H9 (cell line): Measurements from ENCODE around the gene LTB4R. TPM values are rescaled to one million over a fixed set of nuclear protein-coding genes. Genes with fewer than 3 reads are reported as not detected.

Source experiments
- DNase-seq: peaks from one replicate; pipeline ENCODE4 v3.0.0-alpha.2; 2017
- H2AFZ ChIP-seq: one replicate; pipeline ENCODE4 v1.6.1; 2013; ENCODE audit warnings: mild to moderate bottlenecking, low read length, control low read depth, moderate library complexity
- H2AK5ac ChIP-seq: 2 replicates; pipeline ENCODE4 v1.6.1; 2013; ENCODE audit warnings: low read length, control low read depth, mixed read lengths; ENCODE audit not compliant: insufficient read length
- H2BK120ac ChIP-seq: one replicate; pipeline ENCODE4 v1.6.1; 2013; ENCODE audit warnings: low read depth, mild to moderate bottlenecking, low read length, control low read depth, inconsistent platforms; ENCODE audit not compliant: poor library complexity, severe bottlenecking
- H2BK12ac ChIP-seq: 2 replicates; pipeline ENCODE4 v1.6.1; 2013; ENCODE audit warnings: low read length, control low read depth, mixed read lengths, low read depth; ENCODE audit not compliant: insufficient read length
- H2BK15ac ChIP-seq: 2 replicates; pipeline ENCODE4 v1.6.1; 2013; ENCODE audit warnings: low read depth, low read length, control low read depth
- H2BK20ac ChIP-seq: one replicate; pipeline ENCODE4 v1.6.1; 2013; ENCODE audit warnings: low read depth, mild to moderate bottlenecking, low read length, control low read depth, inconsistent platforms; ENCODE audit not compliant: poor library complexity, severe bottlenecking
- H2BK5ac ChIP-seq: 2 replicates; pipeline ENCODE4 v1.6.1; 2013; ENCODE audit warnings: low read length, control low read depth, mixed read lengths; ENCODE audit not compliant: insufficient read length
- H3K14ac ChIP-seq: 2 replicates; pipeline ENCODE4 v1.6.1; 2013; ENCODE audit warnings: low read length, control low read depth; ENCODE audit not compliant: insufficient read depth
- H3K18ac ChIP-seq: 2 replicates; pipeline ENCODE4 v1.6.1; 2013; ENCODE audit warnings: low read depth, mild to moderate bottlenecking, mixed read lengths, low read length, control low read depth; ENCODE audit not compliant: insufficient read length
- H3K23ac ChIP-seq: 2 replicates; pipeline ENCODE4 v1.6.1; 2013; ENCODE audit warnings: low read length, control low read depth, mixed read lengths, low read depth; ENCODE audit not compliant: insufficient read length
- H3K23me2 ChIP-seq: 2 replicates; pipeline ENCODE4 v1.6.1; 2013; ENCODE audit warnings: low read depth, mild to moderate bottlenecking, mixed read lengths, low read length, control low read depth; ENCODE audit not compliant: insufficient read length, poor library complexity, severe bottlenecking
- H3K27ac ChIP-seq: 2 replicates; pipeline ENCODE4 v1.5.1; 2013; ENCODE audit warnings: low read length, control low read depth, mixed read lengths, low read depth; ENCODE audit not compliant: insufficient read length
- H3K27me3 ChIP-seq: 2 replicates; pipeline ENCODE4 v1.6.1; 2013; ENCODE audit warnings: low read length, control low read depth, inconsistent platforms; ENCODE audit not compliant: insufficient read depth
- H3K4ac ChIP-seq: 2 replicates; pipeline ENCODE4 v1.6.1; 2013; ENCODE audit warnings: low read depth, mild to moderate bottlenecking, control low read depth, inconsistent platforms, low read length, moderate library complexity
- H3K4me1 ChIP-seq: 2 replicates; pipeline ENCODE4 v1.6.1; 2013; ENCODE audit warnings: low read length, control low read depth, inconsistent platforms; ENCODE audit not compliant: insufficient read depth
- H3K4me2 ChIP-seq: 2 replicates; pipeline ENCODE4 v1.6.1; 2013; ENCODE audit warnings: low read length, control low read depth, mixed read lengths; ENCODE audit not compliant: insufficient read length, insufficient read depth
- H3K56ac ChIP-seq: 2 replicates; pipeline ENCODE4 v1.6.1; 2013; ENCODE audit warnings: low read depth, mild to moderate bottlenecking, mixed read lengths, low read length, control low read depth; ENCODE audit not compliant: insufficient read length
- H3K79me1 ChIP-seq: 2 replicates; pipeline ENCODE4 v1.6.1; 2013; ENCODE audit warnings: low read depth, mild to moderate bottlenecking, moderate library complexity, low read length, control low read depth, inconsistent platforms; ENCODE audit not compliant: insufficient read depth, poor library complexity, severe bottlenecking
- H3K79me2 ChIP-seq: 2 replicates; pipeline ENCODE4 v1.6.1; 2013; ENCODE audit warnings: low read length, control low read depth, inconsistent platforms; ENCODE audit not compliant: insufficient read depth
- H3K9ac ChIP-seq: 2 replicates; pipeline ENCODE4 v1.6.1; 2013; ENCODE audit warnings: low read length, control low read depth, mixed read lengths; ENCODE audit not compliant: insufficient read length; ENCODE audit errors: extremely low read depth
- H3K9me3 ChIP-seq: one replicate; pipeline ENCODE4 v1.6.1; 2013; ENCODE audit warnings: low read depth, low read length, inconsistent platforms; ENCODE audit not compliant: control insufficient read depth
- H3T11ph ChIP-seq: one replicate; pipeline ENCODE4 v1.6.1; 2013; ENCODE audit warnings: mild to moderate bottlenecking, low read length, control low read depth, inconsistent platforms
- H4K20me1 ChIP-seq: one replicate; pipeline ENCODE4 v1.6.1; 2013; ENCODE audit not compliant: control insufficient read depth, insufficient read length, insufficient read depth
- H4K5ac ChIP-seq: 2 replicates; pipeline ENCODE4 v1.6.1; 2013; ENCODE audit warnings: low read depth, mild to moderate bottlenecking, mixed read lengths, low read length, control low read depth; ENCODE audit not compliant: insufficient read length
- H4K8ac ChIP-seq: replicated peaks from 2 replicates; pipeline ENCODE4 v1.6.1; 2013; ENCODE audit warnings: low read length, control low read depth, mixed read lengths, low read depth; ENCODE audit not compliant: insufficient read length
- H4K91ac ChIP-seq: 2 replicates; pipeline ENCODE4 v1.6.1; 2013; ENCODE audit warnings: low read depth, mild to moderate bottlenecking, moderate library complexity, mixed read lengths, low read length, control low read depth; ENCODE audit not compliant: insufficient read length
- H3K27ac Mint-ChIP-seq, 3 experiments: 2 replicates in 2 of 3; 3 replicates in 1 of 3; pipeline ENCODE4 v1.8.0; 2020 to 2021; ENCODE audit warnings: mixed read lengths in 3 of 3, mild to moderate bottlenecking in 1 of 3, moderate library complexity in 1 of 3
- H3K27me3 Mint-ChIP-seq: 2 replicates; pipeline ENCODE4 v1.8.0; 2021; ENCODE audit warnings: low read depth, mild to moderate bottlenecking, moderate library complexity, mixed read lengths
- H3K36me3 Mint-ChIP-seq, 3 experiments: 2 replicates in 2 of 3; 3 replicates in 1 of 3; pipeline ENCODE4 v1.8.0; 2020 to 2021; ENCODE audit warnings: low read depth in 3 of 3, mixed read lengths in 3 of 3; ENCODE audit not compliant: insufficient read depth in 1 of 3
- H3K4me1 Mint-ChIP-seq, 2 experiments: 2 replicates each; pipeline ENCODE4 v1.8.0; 2020; ENCODE audit warnings: mixed read lengths in 2 of 2
- H3K4me3 Mint-ChIP-seq, 2 experiments: 2 replicates in 1 of 2; 3 replicates in 1 of 2; pipeline ENCODE4 v1.8.0; 2020 to 2021; ENCODE audit warnings: mild to moderate bottlenecking in 2 of 2, mixed read lengths in 2 of 2, moderate library complexity in 1 of 2
- H3K9me3 Mint-ChIP-seq, 2 experiments: 2 replicates in 1 of 2; 3 replicates in 1 of 2; pipeline ENCODE4 v1.8.0; 2020; ENCODE audit warnings: mild to moderate bottlenecking in 2 of 2, mixed read lengths in 2 of 2, moderate library complexity in 1 of 2
- CTCF ChIP-seq: fragments of 200-600 bp; sonication (generic); conservative IDR thresholded peaks from 3 replicates; pipeline ENCODE4 v1.8.0; 2021; ENCODE audit warnings: antibody characterized with exemption, mild to moderate bottlenecking
- WGBS: extraction: QIAGEN DNeasy Blood & Tissue Kit; methylation state at CpG from one replicate; pipeline ENCODE4 v1.1.7; 2013; ENCODE audit warnings: missing lambda C conversion rate, low lambda C conversion rate, mixed read lengths; ENCODE audit not compliant: insufficient read length; ENCODE audit errors: extremely low coverage; 5-methylcytosine and 5-hydroxymethylcytosine counted together
- total RNA-seq: library from RNA; stranded (reverse); gene quantifications from 2 replicates; pipeline ENCODE4 v1.2.1, GENCODE V29; 2021

Gene LTB4R
- total RNA-seq, 1 experiment from 2014 or later = 8.9 TPM

GRCh38 chr14:24342889-24343288 lies 31.6 kb downstream of the LTB4R start:
- no peak overlapping the region for H3K9ac ChIP-seq

More at GRCh38 chr14:24342889-24343288, 31.6 kb downstream of the LTB4R start:
- peaks cover 87% of the 10 kb centered on the region for H3K27me3 Mint-ChIP-seq
- no peaks in the 10 kb centered on the region for H3K79me1 ChIP-seq
- H3K79me2 ChIP-seq = no peaks in the 10 kb centered on the region
- H4K91ac ChIP-seq = no peak overlapping the region
- no peak overlapping the region for H4K5ac ChIP-seq
- no peak overlapping the region for H2AK5ac ChIP-seq
- no peak overlapping the region for H3K27ac ChIP-seq
- no peak overlapping the region for H2BK15ac ChIP-seq
- H3K9me3 ChIP-seq = no peaks in the 10 kb centered on the region
- no peak overlapping the region for H3K4me3 Mint-ChIP-seq
- H2BK20ac ChIP-seq = no peak overlapping the region
- H3K4me1 Mint-ChIP-seq = peaks cover 11% of the 10 kb centered on the region in 2 experiments; a peak in 3 of 4 replicates
- no peak overlapping the region for H3K4ac ChIP-seq
- no peak overlapping the region for H3K4me2 ChIP-seq
- no peak overlapping the region for H2BK120ac ChIP-seq
- no peak for TF ChIP-seq CTCF
- peaks cover 30% of the 10 kb centered on the region; the same call in 1 of the 2 replicates for H3K27me3 ChIP-seq
- H3T11ph ChIP-seq = no peak overlapping the region
- no peaks in the 10 kb centered on the region for H3K9me3 Mint-ChIP-seq
- H2BK5ac ChIP-seq = no peak overlapping the region
- no peaks in the 10 kb centered on the region for H3K36me3 Mint-ChIP-seq
- no peak overlapping the region for H3K23ac ChIP-seq
- H3K4me1 ChIP-seq = no peaks in the 10 kb centered on the region
- H2BK12ac ChIP-seq = no peak overlapping the region
- H3K27ac Mint-ChIP-seq = no peak overlapping the region
- WGBS = no CpG with 5 or more reads among the region's 4 CpGs
- DNase-seq = no peak
- H2AFZ ChIP-seq = no peak overlapping the region
- H3K23me2 ChIP-seq = peaks cover 8% of the 10 kb centered on the region
- H3K18ac ChIP-seq = no peak overlapping the region
- H4K8ac ChIP-seq = no peak overlapping the region
- no peaks in the 10 kb centered on the region for H4K20me1 ChIP-seq
- no peak overlapping the region for H3K14ac ChIP-seq
- H3K56ac ChIP-seq = no peak overlapping the region
